Suprapubic skin (tissue), 4 donors: ENCODE measurements around the gene SH3GLB2.

Source experiments
- EP300 ChIP-seq: sonication (generic); formaldehyde crosslinking; IDR thresholded peaks from one replicate; pipeline ENCODE4 v1.6.1; 2017; ENCODE audit warnings: antibody characterized with exemption
- POLR2A ChIP-seq, 2 donors: fragments of 450-650 bp; IDR thresholded peaks; one replicate each; pipeline ENCODE4 v1.6.1; 2017; ENCODE audit warnings: antibody characterized with exemption in 2 of 2, mild to moderate bottlenecking in 2 of 2, moderate library complexity in 2 of 2
- POLR2AphosphoS5 ChIP-seq, 3 donors: sonication (generic); formaldehyde crosslinking; IDR thresholded peaks; one replicate each; pipeline ENCODE4 v1.6.1; 2017; ENCODE audit warnings: antibody characterized with exemption in 3 of 3
- TF ChIP-seq, protein P1 (sequence below), 2 donors: fragments of 200-600 bp in 1 of 2; fragments of 450-650 bp in 1 of 2; sonication (generic) in 1 of 2; IDR thresholded peaks; one replicate each; pipeline ENCODE4 v1.5.1; 2016 to 2019; ENCODE audit warnings: antibody characterized with exemption in 2 of 2, mild to moderate bottlenecking in 1 of 2, moderate library complexity in 1 of 2

DNA sequence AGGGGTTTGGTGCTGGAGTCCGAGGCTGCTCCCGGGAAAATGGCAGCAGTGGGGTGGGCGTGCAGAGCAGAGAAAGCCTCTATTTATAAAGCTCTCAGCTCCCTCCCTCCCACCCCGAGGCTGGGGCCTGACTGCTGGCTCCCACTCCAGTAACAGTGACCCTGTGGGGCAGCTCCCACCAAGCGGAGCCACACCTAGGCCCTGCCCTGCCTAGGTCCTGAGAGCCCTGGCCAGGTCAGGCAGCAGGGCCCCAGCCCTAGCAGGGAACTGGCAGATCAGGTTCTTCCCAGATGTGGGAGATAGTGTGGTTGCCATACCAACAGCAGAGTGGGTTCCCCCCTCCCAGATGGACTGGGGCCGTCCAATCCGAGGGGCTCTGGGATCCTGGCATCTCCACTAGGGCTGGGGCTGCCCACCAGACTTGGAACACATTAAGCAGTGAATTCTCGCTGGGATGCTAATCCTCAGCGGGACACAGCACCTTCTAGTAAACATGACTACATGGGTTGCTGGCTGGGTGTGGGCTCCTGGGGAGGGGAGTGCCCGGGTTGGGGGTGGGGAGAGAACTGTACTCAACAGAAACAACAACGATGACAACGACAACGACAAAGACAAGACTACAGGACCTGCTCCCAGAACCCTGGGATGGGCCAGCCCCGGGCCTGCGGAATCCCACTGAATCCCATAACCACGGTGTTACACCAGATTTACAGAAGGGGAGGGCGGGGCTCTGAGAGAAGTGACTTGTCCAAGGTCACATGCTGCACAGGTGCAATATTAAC is 1.5 kb downstream of the SH3GLB2 start:
- no peak for TF ChIP-seq POLR2A (IDR thresholded peaks at IDR 0.05)
- TF ChIP-seq, protein P1, sequence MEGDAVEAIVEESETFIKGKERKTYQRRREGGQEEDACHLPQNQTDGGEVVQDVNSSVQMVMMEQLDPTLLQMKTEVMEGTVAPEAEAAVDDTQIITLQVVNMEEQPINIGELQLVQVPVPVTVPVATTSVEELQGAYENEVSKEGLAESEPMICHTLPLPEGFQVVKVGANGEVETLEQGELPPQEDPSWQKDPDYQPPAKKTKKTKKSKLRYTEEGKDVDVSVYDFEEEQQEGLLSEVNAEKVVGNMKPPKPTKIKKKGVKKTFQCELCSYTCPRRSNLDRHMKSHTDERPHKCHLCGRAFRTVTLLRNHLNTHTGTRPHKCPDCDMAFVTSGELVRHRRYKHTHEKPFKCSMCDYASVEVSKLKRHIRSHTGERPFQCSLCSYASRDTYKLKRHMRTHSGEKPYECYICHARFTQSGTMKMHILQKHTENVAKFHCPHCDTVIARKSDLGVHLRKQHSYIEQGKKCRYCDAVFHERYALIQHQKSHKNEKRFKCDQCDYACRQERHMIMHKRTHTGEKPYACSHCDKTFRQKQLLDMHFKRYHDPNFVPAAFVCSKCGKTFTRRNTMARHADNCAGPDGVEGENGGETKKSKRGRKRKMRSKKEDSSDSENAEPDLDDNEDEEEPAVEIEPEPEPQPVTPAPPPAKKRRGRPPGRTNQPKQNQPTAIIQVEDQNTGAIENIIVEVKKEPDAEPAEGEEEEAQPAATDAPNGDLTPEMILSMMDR (IDR thresholded peaks at IDR 0.05), result no peak
- no peak for TF ChIP-seq POLR2AphosphoS5 (IDR thresholded peaks at IDR 0.05)
- TF ChIP-seq EP300, result no peak
